Caco-2 (cell line): ENCODE results near the gene NMNAT2. TPM values are rescaled to one million over a fixed set of nuclear protein-coding genes. Genes with fewer than 3 reads are reported as not detected.

Experiments
- BruUV-seq: library from RNA; stranded (reverse); fragments of 400-500 nt; replicated peaks from 2 replicates; lab custom pipeline; 2021; lab: Mats Ljungman, UMichigan
- CTCF ChIA-PET: fragments of 300-600 bp; sonication (Branson Sonifier 250); formaldehyde crosslinking; loops from one replicate; lab custom pipeline; 2022; ENCODE audit warnings: antibody characterized with exemption; lab: Charles Lee
- POLR2A ChIA-PET: fragments of 300-600 bp; sonication (Branson Sonifier 250); formaldehyde crosslinking; loops from one replicate; lab custom pipeline; 2022; ENCODE audit warnings: antibody characterized with exemption; lab: Charles Lee
- DNase-seq, 2 experiments: peaks; one replicate each; pipeline versions ENCODE4 v3.0.0 to v3.0.0-alpha.2; 2020 to 2022
- H3K27me3 ChIP-seq: replicated peaks from 2 replicates; pipeline ENCODE4 v1.6.0; 2011; ENCODE audit warnings: low read length; ENCODE audit not compliant: control insufficient read depth, insufficient read depth
- H3K36me3 ChIP-seq: 2 replicates; pipeline ENCODE4 v1.5.1; 2011; ENCODE audit warnings: low read length; ENCODE audit not compliant: control insufficient read depth, insufficient read depth
- H3K4me1 ChIP-seq: fragments of 250-450 bp; sonication (Bioruptor Pico); 2 replicates; pipeline ENCODE4 v1.5.1; 2020; ENCODE audit warnings: mild to moderate bottlenecking
- H3K4me3 ChIP-seq: 2 replicates; pipeline ENCODE4 v1.5.1; 2011; ENCODE audit warnings: low read depth, mild to moderate bottlenecking, control low read depth, low read length
- H3K9me3 ChIP-seq: fragments of 250-450 bp; sonication (Bioruptor Pico); 2 replicates; pipeline ENCODE4 v1.5.1; 2020; ENCODE audit warnings: mild to moderate bottlenecking, moderate library complexity
- H3K27ac Mint-ChIP-seq: one replicate; pipeline ENCODE4 v1.8.0; 2022; ENCODE audit warnings: mixed read lengths; ENCODE audit not compliant: unreplicated experiment
- H3K27me3 Mint-ChIP-seq: one replicate; pipeline ENCODE4 v1.8.0; 2022; ENCODE audit warnings: mixed read lengths; ENCODE audit not compliant: insufficient read depth, unreplicated experiment
- H3K36me3 Mint-ChIP-seq: one replicate; pipeline ENCODE4 v1.8.0; 2022; ENCODE audit warnings: mild to moderate bottlenecking, mixed read lengths; ENCODE audit not compliant: insufficient read depth, unreplicated experiment
- H3K4me1 Mint-ChIP-seq: one replicate; pipeline ENCODE4 v1.8.0; 2022; ENCODE audit warnings: low read depth, mixed read lengths; ENCODE audit not compliant: unreplicated experiment
- H3K4me3 Mint-ChIP-seq: one replicate; pipeline ENCODE4 v1.8.0; 2022; ENCODE audit warnings: mild to moderate bottlenecking, moderate library complexity, mixed read lengths; ENCODE audit not compliant: unreplicated experiment
- H3K9me3 Mint-ChIP-seq: one replicate; pipeline ENCODE4 v1.8.0; 2022; ENCODE audit warnings: mixed read lengths; ENCODE audit not compliant: unreplicated experiment
- CTCF ChIP-seq, 2 experiments: fragments of 200-600 bp in 1 of 2; IDR thresholded peaks; 1 replicate in 1 of 2; 2 replicates in 1 of 2; pipeline versions ENCODE4 v1.5.1 to v1.8.0; 2011 to 2022; ENCODE audit warnings: antibody characterized with exemption in 1 of 2, control low read depth in 1 of 2, inconsistent platforms in 1 of 2, low read depth in 1 of 2, low read length in 1 of 2, mild to moderate bottlenecking in 1 of 2, moderate library complexity in 1 of 2; ENCODE audit not compliant: insufficient read depth in 1 of 2, severe bottlenecking in 1 of 2, unreplicated experiment in 1 of 2
- intact Hi-C: fragments of 100-400 bp; cut with micrococcal nuclease; formaldehyde crosslinking; loops from one replicate; pipeline ENCODE4 v1.10.0; 2022; ENCODE audit not compliant: unreplicated experiment
- total RNA-seq: library from RNA; stranded (reverse); gene quantifications from 2 replicates; pipeline ENCODE4 v1.2.3, GENCODE V29; 2022

Gene NMNAT2
- total RNA-seq, 1 experiment from 2014 or later = 16.4 TPM

- Mint-ChIP-seq H3K4me1 (peaks cover 7% of the 10 kb centered on the region), H3K9me3 (no peaks in the 10 kb centered on the region), H3K27me3 (no peaks in the 10 kb centered on the region), H3K27ac (no peak overlapping the region), H3K4me3 (no peak overlapping the region), H3K36me3 (peaks cover 43% of the 10 kb centered on the region)
- ChIA-PET CTCF (no interaction called here), POLR2A (no interaction called here)
- no TSS peak for BruUV-seq
- no peak for TF ChIP-seq CTCF (IDR thresholded peaks at IDR 0.05; ENCODE audit: insufficient read depth in 1 of 2, low read depth in 1 of 2, low read length in 1 of 2, severe bottlenecking in 1 of 2, unreplicated experiment in 1 of 2)
- Histone ChIP-seq H3K36me3 (no peaks in the 10 kb centered on the region; the same call in 1 of the 2 replicates), H3K27me3 (no peaks in the 10 kb centered on the region), H3K4me1 (peaks cover 19% of the 10 kb centered on the region), H3K4me3 (no peak overlapping the region), H3K9me3 (no peaks in the 10 kb centered on the region)
- intact Hi-C loops = no loop called here
- DNase-seq = no peak
These were observed 177.7 kb downstream of the NMNAT2 start for GRCh38 chr1:183240526-183240825.

- Mint-ChIP-seq H3K4me1 (peaks cover 13% of the 10 kb centered on the region), H3K4me3 (no peak overlapping the region), H3K9me3 (no peaks in the 10 kb centered on the region), H3K27ac (no peak overlapping the region), H3K27me3 (no peaks in the 10 kb centered on the region), H3K36me3 (peaks cover 46% of the 10 kb centered on the region)
- peaks cover 24% of the 10 kb centered on the region for H3K4me1 ChIP-seq
- intact Hi-C loops = no loop called here
- ChIA-PET POLR2A (no interaction called here), CTCF (no interaction called here)
- no TSS peak for BruUV-seq
- H3K9me3 ChIP-seq = no peaks in the 10 kb centered on the region
- H3K36me3 ChIP-seq = peaks cover 2% of the 10 kb centered on the region; the same call in 1 of the 2 replicates
- no peak for TF ChIP-seq CTCF (IDR thresholded peaks at IDR 0.05; ENCODE audit: insufficient read depth in 1 of 2, low read depth in 1 of 2, low read length in 1 of 2, severe bottlenecking in 1 of 2, unreplicated experiment in 1 of 2)
- DNase-seq = no peak
- H3K27me3 ChIP-seq = no peaks in the 10 kb centered on the region
- no peak overlapping the region for H3K4me3 ChIP-seq
These were observed 178.2 kb downstream of the NMNAT2 start for GRCh38 chr1:183239793-183240525.

- peaks cover 46% of the 10 kb centered on the region for H3K36me3 Mint-ChIP-seq
These were observed 178.9 kb downstream of the NMNAT2 start for GRCh38 chr1:183239220-183239742.

More at GRCh38 chr1:183239220-183239742, 178.9 kb downstream of the NMNAT2 start:
- H3K27me3 Mint-ChIP-seq = no peaks in the 10 kb centered on the region
- Histone ChIP-seq H3K4me3 (no peak overlapping the region), H3K27me3 (no peaks in the 10 kb centered on the region), H3K4me1 (peaks cover 31% of the 10 kb centered on the region), H3K36me3 (peaks cover 2% of the 10 kb centered on the region; the same call in 1 of the 2 replicates), H3K9me3 (no peaks in the 10 kb centered on the region)
- intact Hi-C loops = no loop called here
- no TSS peak for BruUV-seq
- no peaks in the 10 kb centered on the region for H3K9me3 Mint-ChIP-seq
- CTCF ChIA-PET = no interaction called here
- no peak for TF ChIP-seq CTCF (IDR thresholded peaks at IDR 0.05; ENCODE audit: insufficient read depth in 1 of 2, low read depth in 1 of 2, low read length in 1 of 2, severe bottlenecking in 1 of 2, unreplicated experiment in 1 of 2)
- H3K27ac Mint-ChIP-seq = no peak overlapping the region
- no peak for DNase-seq
- H3K4me3 Mint-ChIP-seq = no peak overlapping the region
- H3K4me1 Mint-ChIP-seq = peaks cover 15% of the 10 kb centered on the region
- POLR2A ChIA-PET = no interaction called here
